T-cell (primary cell): ENCODE data around the gene GPRC5D. TPM values are rescaled to one million over a fixed set of nuclear protein-coding genes. Genes with fewer than 3 reads are reported as not detected.

Experiments
- ATAC-seq, 4 experiments: fragments of 200-7000 bp in 3 of 4; fragments of 150-1000 bp in 1 of 4; cut with Tn5 transposase; replicated peaks in 1 of 4; 1 replicate in 3 of 4; 2 replicates in 1 of 4; pipeline ENCODE4 v1.10.0; 2021; ENCODE audit warnings: moderate library complexity in 3 of 4, mild to moderate bottlenecking in 2 of 4, moderate number of reproducible peaks in 1 of 4
- CTCF ChIA-PET, 2 donors: fragments of 300-600 bp; sonication (Branson Sonifier 250); formaldehyde crosslinking; loops; one replicate each; lab custom pipeline; 2022; ENCODE audit warnings: antibody characterized with exemption in 2 of 2; lab: Charles Lee
- POLR2A ChIA-PET, 2 donors: fragments of 300-600 bp; sonication (Branson Sonifier 250); formaldehyde crosslinking; loops; one replicate each; lab custom pipeline; 2022; ENCODE audit warnings: antibody characterized with exemption in 2 of 2; lab: Charles Lee
- DNase-seq, 35 experiments: peaks; one replicate each; pipeline versions ENCODE4 v3.0.0 to v3.0.0-alpha.2; 2013 to 2023
- H3K27ac ChIP-seq: one replicate; pipeline ENCODE4 v1.5.1; 2013; ENCODE audit warnings: low read length
- H3K27me3 ChIP-seq, 2 experiments: replicated peaks in 1 of 2; 1 replicate in 1 of 2; 2 replicates in 1 of 2; pipeline versions ENCODE4 v1.6.1 to v1.7.0; 2013; ENCODE audit warnings: low read length in 1 of 2, mixed read lengths in 1 of 2; ENCODE audit not compliant: control insufficient read depth in 2 of 2, insufficient read depth in 2 of 2; ENCODE audit errors: extremely low read depth in 1 of 2
- H3K36me3 ChIP-seq, 2 donors: 1 replicate in 1 of 2; 2 replicates in 1 of 2; pipeline versions ENCODE4 v1.6.1 to v1.7.0; 2013; ENCODE audit warnings: low read length in 1 of 2; ENCODE audit not compliant: control insufficient read depth in 2 of 2, insufficient read depth in 1 of 2; ENCODE audit errors: extremely low read depth in 1 of 2
- H3K4me1 ChIP-seq, 2 experiments: 1 replicate in 1 of 2; 2 replicates in 1 of 2; pipeline versions ENCODE4 v1.6.1 to v1.7.0; 2013; ENCODE audit warnings: low read length in 2 of 2, mixed read lengths in 1 of 2; ENCODE audit not compliant: insufficient read depth in 2 of 2, control insufficient read depth in 1 of 2; ENCODE audit errors: extremely low read depth in 1 of 2
- H3K4me3 ChIP-seq, 2 donors: 1 replicate in 1 of 2; 2 replicates in 1 of 2; pipeline versions ENCODE4 v1.5.1 to v1.7.0; 2013; ENCODE audit warnings: mild to moderate bottlenecking in 2 of 2, low read length in 1 of 2, moderate library complexity in 1 of 2; ENCODE audit not compliant: control insufficient read depth in 1 of 2; ENCODE audit errors: extremely low read depth in 1 of 2
- H3K9me3 ChIP-seq: 2 replicates; pipeline ENCODE4 v1.7.0; 2013
- H3K27ac Mint-ChIP-seq, 2 donors: one replicate each; pipeline ENCODE4 v1.8.0; 2020 to 2021; ENCODE audit warnings: mild to moderate bottlenecking in 2 of 2, mixed read lengths in 2 of 2
- H3K27me3 Mint-ChIP-seq, 2 donors: one replicate each; pipeline ENCODE4 v1.8.0; 2021 to 2022; ENCODE audit warnings: mixed read lengths in 2 of 2
- H3K36me3 Mint-ChIP-seq: one replicate; pipeline ENCODE4 v1.8.0; 2021; ENCODE audit warnings: mixed read lengths
- H3K4me1 Mint-ChIP-seq, 3 donors: one replicate each; pipeline ENCODE4 v1.8.0; 2020 to 2022; ENCODE audit warnings: mixed read lengths in 3 of 3, mild to moderate bottlenecking in 1 of 3
- H3K4me3 Mint-ChIP-seq, 3 donors: one replicate each; pipeline ENCODE4 v1.8.0; 2020 to 2022; ENCODE audit warnings: mild to moderate bottlenecking in 3 of 3, mixed read lengths in 3 of 3, moderate library complexity in 3 of 3
- H3K9me3 Mint-ChIP-seq, 3 donors: one replicate each; pipeline ENCODE4 v1.8.0; 2020 to 2022; ENCODE audit warnings: mixed read lengths in 3 of 3
- WGBS: methylation state at CpG from one replicate; pipeline ENCODE4 v1.1.5; 2013; ENCODE audit warnings: missing lambda C conversion rate; ENCODE audit not compliant: insufficient coverage; 5-methylcytosine and 5-hydroxymethylcytosine counted together
- total RNA-seq, 35 experiments: library from RNA in 6 of 35; stranded (reverse) in 6 of 35; fragments of 120-200 nt in 1 of 35; gene quantifications; one replicate each; pipeline versions ENCODE4 v1.2.1 to v1.2.4 and lab custom pipeline; 2013 to 2026

Gene GPRC5D
- total RNA-seq, 5 donors from 2014 or later (not counting 1 experiment from before 2014, with no cell fraction given): not detected

GRCh38 chr12:12898911-12899511, 53.0 kb downstream of the GPRC5D start:
- 74% methylated on average over 8 of the region's 8 CpGs for whole genome bisulfite sequencing
- Mint-ChIP-seq H3K27me3 (peaks cover 11 to 20% of the 10 kb centered on the region in 2 donors), H3K9me3 (no peaks in the 10 kb centered on the region), H3K4me3 (no peak overlapping the region), H3K36me3 (no peaks in the 10 kb centered on the region), H3K4me1 (peaks cover 0 to 6% (median 0%) of the 10 kb centered on the region in 3 donors), H3K27ac (no peak overlapping the region)
- ChIA-PET CTCF (interaction anchor here in 1 of 2 donors (0.7 kb wide), 1 partner anchor 362 kb away, joined by 4 read pairs; no protein-coding TSS in a partner anchor), POLR2A (no interaction called here)
- Histone ChIP-seq H3K27me3 (peaks cover 0 to 8% of the 10 kb centered on the region in 2 experiments), H3K4me1 (no peaks in the 10 kb centered on the region), H3K4me3 (no peak overlapping the region), H3K9me3 (no peaks in the 10 kb centered on the region), H3K27ac (no peak overlapping the region), H3K36me3 (no peaks in the 10 kb centered on the region)
- no peak for DNase-seq
- ATAC-seq: no peak

DNA sequence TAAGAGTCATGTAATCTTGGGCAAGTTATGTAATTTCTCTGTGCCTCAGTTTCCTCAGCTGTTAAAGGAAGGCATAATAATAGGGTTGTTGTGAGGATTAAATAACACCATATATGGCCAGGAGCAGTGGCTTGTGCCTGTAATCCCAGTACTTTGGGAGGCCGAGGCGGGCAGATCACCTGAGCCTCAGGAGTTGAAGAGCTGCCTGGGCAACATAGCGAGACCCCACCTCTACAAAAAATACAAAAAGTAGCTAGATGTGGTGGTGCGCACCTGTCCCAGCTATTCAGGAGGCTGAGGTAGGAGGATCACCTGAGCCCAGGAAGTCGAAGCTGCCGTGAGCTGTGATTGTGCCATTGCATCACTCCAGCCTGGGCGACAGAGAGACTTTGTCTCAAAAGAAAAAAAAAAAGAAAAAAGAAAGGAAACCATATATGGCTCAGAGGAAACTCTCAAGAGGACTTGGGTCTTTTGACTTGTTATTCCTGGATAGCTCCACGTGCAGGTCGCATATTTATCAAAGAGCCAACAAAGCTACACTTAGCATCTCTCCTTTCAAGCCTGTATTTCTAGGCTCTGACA, 53.7 kb downstream of the GPRC5D start:
- H3K4me3 Mint-ChIP-seq: no peak overlapping the region

GRCh38 chr12:12897302-12897701, 54.7 kb downstream of the GPRC5D start:
- WGBS: 100% methylated on average over 5 of the region's 6 CpGs
- no peak for ATAC-seq
- Mint-ChIP-seq H3K4me1 (peaks cover 0 to 6% (median 0%) of the 10 kb centered on the region in 3 donors), H3K4me3 (no peak overlapping the region), H3K9me3 (no peaks in the 10 kb centered on the region), H3K36me3 (no peaks in the 10 kb centered on the region), H3K27me3 (peaks cover 15 to 30% of the 10 kb centered on the region in 2 donors), H3K27ac (no peak overlapping the region)
- no peak for DNase-seq
- no peak overlapping the region for H3K27ac ChIP-seq
- H3K4me3 ChIP-seq: no peak overlapping the region
- no peaks in the 10 kb centered on the region for H3K4me1 ChIP-seq
- CTCF ChIA-PET: interaction anchor here in 1 of 2 donors (0.6 to 0.7 kb wide), 3 partner anchors 299 to 1091 kb away, joined by 3 to 4 read pairs (median 4); no protein-coding TSS in a partner anchor
- no peaks in the 10 kb centered on the region for H3K9me3 ChIP-seq
- H3K27me3 ChIP-seq: peaks cover 2 to 17% of the 10 kb centered on the region in 2 experiments
- H3K36me3 ChIP-seq: no peaks in the 10 kb centered on the region
- POLR2A ChIA-PET: interaction anchor here in 1 of 2 donors (0.6 kb wide), 1 partner anchor 188 kb away, joined by 3 read pairs; no protein-coding TSS in a partner anchor

More for the DNA sequence above, 53.7 kb downstream of the GPRC5D start:
- Mint-ChIP-seq H3K9me3 (no peaks in the 10 kb centered on the region), H3K27ac (no peak overlapping the region), H3K4me1 (peaks cover 0 to 6% (median 0%) of the 10 kb centered on the region in 3 donors), H3K36me3 (no peaks in the 10 kb centered on the region), H3K27me3 (peaks cover 11 to 22% of the 10 kb centered on the region in 2 donors)
- Histone ChIP-seq H3K4me1 (no peaks in the 10 kb centered on the region), H3K27ac (no peak overlapping the region), H3K36me3 (no peaks in the 10 kb centered on the region), H3K27me3 (peaks cover 0 to 8% of the 10 kb centered on the region in 2 experiments), H3K4me3 (no peak overlapping the region), H3K9me3 (no peaks in the 10 kb centered on the region)
- ChIA-PET CTCF (interaction anchor here (0.6 to 0.9 kb wide), 4 partner anchors 10 to 529 kb away, joined by 3 to 10 read pairs (median 4); no protein-coding TSS in a partner anchor), POLR2A (no interaction called here)
- DNase-seq: no peak
- no peak for ATAC-seq
- 92% methylated on average over 2 of the region's 9 CpGs for WGBS

- DNase-seq (no peak), ATAC-seq (no peak)
- no peak overlapping the region for H3K27ac Mint-ChIP-seq
- Histone ChIP-seq H3K4me3 (no peak overlapping the region), H3K27ac (no peak overlapping the region), H3K27me3 (peaks cover 2 to 27% of the 10 kb centered on the region in 2 experiments), H3K4me1 (peaks cover 0 to 6% of the 10 kb centered on the region in 2 experiments), H3K9me3 (no peaks in the 10 kb centered on the region), H3K36me3 (no peaks in the 10 kb centered on the region)
- POLR2A ChIA-PET: no interaction called here
- no peak overlapping the region for H3K4me3 Mint-ChIP-seq
- CTCF ChIA-PET: interaction anchor here (0.7 kb wide), 2 partner anchors 47 to 108 kb away, joined by 5 to 7 read pairs; no protein-coding TSS in a partner anchor
- H3K9me3 Mint-ChIP-seq: no peaks in the 10 kb centered on the region
- peaks cover 5 to 7% (median 6%) of the 10 kb centered on the region in 3 donors for H3K4me1 Mint-ChIP-seq
- H3K36me3 Mint-ChIP-seq: no peaks in the 10 kb centered on the region
- WGBS: no CpG with 5 or more reads among the region's 2 CpGs
- H3K27me3 Mint-ChIP-seq: peaks cover 15 to 35% of the 10 kb centered on the region in 2 donors
Measured at GRCh38 chr12:12896260-12896659, 55.7 kb downstream of the GPRC5D start.

DNA sequence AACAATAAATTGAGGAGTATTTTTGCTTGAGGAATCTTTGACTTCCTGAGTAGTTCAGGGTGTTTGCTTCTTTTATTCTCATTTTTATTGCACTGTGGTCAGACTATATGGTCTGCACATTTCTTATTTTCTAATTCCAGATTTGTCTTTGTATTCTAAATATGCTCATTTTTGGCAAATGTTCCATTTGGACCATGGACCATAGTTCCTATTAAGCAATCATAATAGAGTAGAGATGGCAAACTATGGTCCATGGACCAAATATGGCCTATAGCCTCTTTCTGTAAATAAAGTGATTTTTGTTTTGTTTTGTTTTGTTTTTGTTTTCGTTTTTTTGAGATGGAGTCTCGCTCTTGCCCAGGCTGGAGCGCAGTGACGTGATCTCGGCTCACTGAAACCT, 58.5 kb downstream of the GPRC5D start:
- H3K9me3 ChIP-seq: no peaks in the 10 kb centered on the region
- H3K27me3 Mint-ChIP-seq: peaks cover 15 to 50% of the 10 kb centered on the region in 2 donors
- no peaks in the 10 kb centered on the region for H3K36me3 Mint-ChIP-seq
- no peak for DNase-seq
- 90% methylated on average over 5 of the region's 5 CpGs for WGBS
- no peak overlapping the region for H3K27ac Mint-ChIP-seq
- CTCF ChIA-PET: no interaction called here
- H3K4me3 Mint-ChIP-seq: no peak overlapping the region
- POLR2A ChIA-PET: no interaction called here
- ATAC-seq: no peak
- no peaks in the 10 kb centered on the region for H3K36me3 ChIP-seq
- H3K9me3 Mint-ChIP-seq: no peaks in the 10 kb centered on the region
- H3K4me1 Mint-ChIP-seq: peaks cover 8 to 13% (median 13%) of the 10 kb centered on the region in 3 donors
- no peak overlapping the region for H3K4me3 ChIP-seq
- peaks cover 3 to 15% of the 10 kb centered on the region in 2 experiments for H3K4me1 ChIP-seq
- H3K27me3 ChIP-seq: peaks cover 6 to 50% of the 10 kb centered on the region in 2 experiments
- no peak overlapping the region for H3K27ac ChIP-seq

GRCh38 chr12:12892681-12893141, 59.3 kb downstream of the GPRC5D start:
- DNase-seq (no peak), ATAC-seq (no peak)
- WGBS: 62% methylated on average over 4 of the region's 10 CpGs
- H3K27ac Mint-ChIP-seq: no peak overlapping the region
- peaks cover 6 to 48% of the 10 kb centered on the region in 2 experiments for H3K27me3 ChIP-seq
- H3K9me3 Mint-ChIP-seq: no peaks in the 10 kb centered on the region
- H3K9me3 ChIP-seq: no peaks in the 10 kb centered on the region
- CTCF ChIA-PET: no interaction called here
- H3K4me1 Mint-ChIP-seq: peaks cover 8 to 13% (median 13%) of the 10 kb centered on the region in 3 donors
- H3K36me3 Mint-ChIP-seq: no peaks in the 10 kb centered on the region
- H3K27ac ChIP-seq: no peak overlapping the region
- no peak overlapping the region for H3K4me3 ChIP-seq
- peaks cover 19 to 53% of the 10 kb centered on the region in 2 donors for H3K27me3 Mint-ChIP-seq
- no peak overlapping the region for H3K4me3 Mint-ChIP-seq
- POLR2A ChIA-PET: no interaction called here
- H3K36me3 ChIP-seq: no peaks in the 10 kb centered on the region
- peaks cover 3 to 15% of the 10 kb centered on the region in 2 experiments for H3K4me1 ChIP-seq
